Fibroblast of pulmonary artery (primary cell): Measurements from ENCODE around the gene CFAP99.

Source experiments
- DNase-seq: peaks from one replicate; pipeline ENCODE4 v3.0.0-alpha.2; 2010; ENCODE audit warnings: low read depth
- H3K4me3 ChIP-seq: replicated peaks from 2 replicates; pipeline ENCODE4 v1.5.1; 2011; ENCODE audit warnings: low read depth, mild to moderate bottlenecking, control low read depth, low read length, moderate library complexity
- TF ChIP-seq, protein P1 (sequence below): IDR thresholded peaks from 2 replicates; pipeline ENCODE4 v1.5.1; 2011; ENCODE audit warnings: mild to moderate bottlenecking, control low read depth, low read length, inconsistent platforms; ENCODE audit errors: missing control alignments

CFAP99 gene

DNA sequence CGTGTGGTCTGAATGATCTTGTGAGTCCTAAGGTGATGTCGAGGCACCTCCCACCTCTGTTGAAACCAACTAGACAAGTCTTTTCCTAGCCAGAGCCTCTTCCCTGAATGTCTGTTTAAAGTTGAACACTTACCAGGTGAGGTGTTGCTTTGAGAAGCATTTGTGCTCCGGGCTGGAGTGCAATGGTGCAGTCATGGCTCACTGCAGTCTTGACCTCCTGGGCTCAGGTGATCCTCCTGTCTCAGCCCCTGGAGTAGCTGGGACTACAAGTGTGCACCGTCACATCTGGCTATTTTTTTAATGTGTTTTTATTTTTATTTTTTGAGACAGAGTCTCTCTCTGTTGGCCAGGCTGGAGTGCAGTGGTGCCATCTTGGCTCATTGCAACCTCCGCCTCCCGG is 68.2 kb downstream of the CFAP99 start:
- TF ChIP-seq, protein P1, sequence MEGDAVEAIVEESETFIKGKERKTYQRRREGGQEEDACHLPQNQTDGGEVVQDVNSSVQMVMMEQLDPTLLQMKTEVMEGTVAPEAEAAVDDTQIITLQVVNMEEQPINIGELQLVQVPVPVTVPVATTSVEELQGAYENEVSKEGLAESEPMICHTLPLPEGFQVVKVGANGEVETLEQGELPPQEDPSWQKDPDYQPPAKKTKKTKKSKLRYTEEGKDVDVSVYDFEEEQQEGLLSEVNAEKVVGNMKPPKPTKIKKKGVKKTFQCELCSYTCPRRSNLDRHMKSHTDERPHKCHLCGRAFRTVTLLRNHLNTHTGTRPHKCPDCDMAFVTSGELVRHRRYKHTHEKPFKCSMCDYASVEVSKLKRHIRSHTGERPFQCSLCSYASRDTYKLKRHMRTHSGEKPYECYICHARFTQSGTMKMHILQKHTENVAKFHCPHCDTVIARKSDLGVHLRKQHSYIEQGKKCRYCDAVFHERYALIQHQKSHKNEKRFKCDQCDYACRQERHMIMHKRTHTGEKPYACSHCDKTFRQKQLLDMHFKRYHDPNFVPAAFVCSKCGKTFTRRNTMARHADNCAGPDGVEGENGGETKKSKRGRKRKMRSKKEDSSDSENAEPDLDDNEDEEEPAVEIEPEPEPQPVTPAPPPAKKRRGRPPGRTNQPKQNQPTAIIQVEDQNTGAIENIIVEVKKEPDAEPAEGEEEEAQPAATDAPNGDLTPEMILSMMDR, result no peak
- DNase-seq, result no peak
- H3K4me3 ChIP-seq, result no peak overlapping the region

DNA sequence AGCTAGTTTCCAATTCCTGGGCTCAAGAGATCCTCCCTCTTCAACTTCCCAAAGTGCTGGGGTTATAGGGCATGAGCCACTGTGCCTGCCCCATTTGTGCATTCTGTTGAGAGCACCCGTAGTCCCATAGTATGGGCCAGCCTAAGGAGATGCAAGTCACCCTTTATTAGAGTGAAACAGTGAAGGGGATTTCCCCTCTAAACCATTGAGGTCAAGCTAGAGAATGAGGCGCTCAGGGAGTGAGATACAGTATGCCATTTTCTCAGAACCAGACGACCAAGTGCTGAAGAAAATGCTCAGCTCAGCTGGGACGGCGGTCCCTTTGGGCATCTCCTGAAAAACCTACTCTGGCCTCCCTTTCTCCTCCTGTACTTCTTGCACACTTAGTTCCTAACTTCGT is 68.9 kb downstream of the CFAP99 start:
- DNase-seq, result no peak
- TF ChIP-seq, protein P1, result no peak
- H3K4me3 ChIP-seq, result no peak overlapping the region

DNA sequence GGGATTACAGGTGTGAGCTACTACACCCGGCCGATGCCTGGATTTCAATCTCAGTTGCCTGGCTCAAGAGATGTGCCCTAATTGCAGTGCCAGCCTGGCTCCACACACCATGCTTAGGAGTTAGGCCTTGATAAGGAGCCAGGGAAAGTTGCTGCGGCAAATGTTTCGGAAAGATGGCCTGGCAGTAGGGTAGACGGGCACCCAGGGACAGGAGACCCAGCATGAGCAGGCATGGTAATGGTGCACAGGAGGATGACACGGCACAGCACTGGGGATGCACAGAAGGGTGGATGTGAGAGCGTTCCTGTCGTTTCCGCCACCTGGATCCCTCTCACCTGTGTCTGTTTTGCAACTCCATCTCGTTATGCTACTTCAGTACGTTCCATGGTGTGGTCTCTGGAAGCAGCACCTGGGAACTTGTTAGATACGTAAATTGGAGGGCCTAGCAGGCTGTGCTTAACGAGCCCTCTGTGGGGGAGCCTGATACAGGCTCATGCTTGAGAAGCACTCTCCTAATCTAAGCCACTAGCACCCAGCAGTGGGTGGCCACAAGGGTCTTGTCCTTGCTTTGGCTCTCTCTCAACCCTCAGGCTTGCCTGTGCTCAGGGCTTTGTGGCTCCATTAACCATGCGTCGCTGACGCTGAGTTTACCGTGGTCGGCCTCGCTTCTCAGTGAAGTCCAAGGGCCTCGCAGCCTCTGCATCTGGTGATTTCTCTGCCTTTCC is 70.5 kb downstream of the CFAP99 start:
- H3K4me3 ChIP-seq, result no peak overlapping the region
- no peak for DNase-seq
- TF ChIP-seq, protein P1, result no peak

DNA sequence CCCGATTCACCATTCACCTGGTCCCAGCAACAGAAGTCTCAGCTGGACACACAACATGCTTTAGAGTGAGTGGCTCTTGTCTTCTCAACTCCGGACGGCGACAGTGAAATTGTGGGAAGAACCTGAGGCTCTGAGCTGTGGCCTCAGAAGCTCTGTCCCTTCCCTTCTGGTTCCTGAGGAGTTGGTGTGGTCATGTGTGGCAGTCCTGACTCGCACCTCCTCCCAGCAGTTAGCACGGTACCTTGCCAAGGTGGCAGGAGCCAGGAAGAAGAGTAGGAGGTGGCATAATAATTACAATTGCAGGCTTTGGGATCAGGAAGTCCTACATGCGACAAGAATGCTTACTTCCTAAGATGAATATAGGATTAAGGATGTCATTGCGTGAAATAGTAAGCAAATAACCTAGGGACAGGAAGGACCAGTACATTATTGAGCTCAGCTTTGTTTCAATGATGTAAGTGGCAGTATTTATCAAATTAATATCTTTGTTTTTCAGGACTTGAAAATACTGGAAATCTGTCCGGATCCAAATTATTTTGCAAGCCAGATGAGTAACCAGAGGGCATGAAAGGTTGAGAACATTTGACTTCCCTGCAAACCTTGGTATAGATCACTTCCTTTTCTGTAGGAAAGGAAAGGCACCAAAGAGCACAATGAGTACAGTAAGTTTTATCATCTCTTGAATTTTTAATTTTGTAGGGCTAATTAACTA is 71.2 kb downstream of the CFAP99 start:
- DNase-seq, result peak; percentile 45
- TF ChIP-seq, protein P1, result no peak
- H3K4me3 ChIP-seq, result no peak overlapping the region

DNA sequence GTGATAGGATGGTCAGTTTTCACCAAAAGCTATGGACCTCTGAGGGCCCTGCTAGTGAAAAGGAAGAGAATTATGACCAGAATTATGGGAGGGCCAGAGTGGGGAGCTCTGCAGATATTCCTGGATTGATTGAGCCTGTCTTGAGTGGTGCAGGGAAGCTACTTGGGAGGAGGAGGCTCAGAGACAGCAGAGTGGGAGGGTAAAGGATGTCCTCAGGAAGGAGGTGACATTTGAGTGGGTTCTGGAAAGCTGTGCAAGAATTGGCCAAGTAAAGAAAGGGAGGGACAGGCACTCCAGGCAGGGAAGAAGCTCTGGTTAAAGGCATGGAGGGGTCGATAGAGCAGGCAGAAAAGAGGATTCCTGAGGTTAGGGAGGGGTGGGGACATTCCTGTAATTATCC is 74.2 kb downstream of the CFAP99 start:
- TF ChIP-seq, protein P1, result no peak
- H3K4me3 ChIP-seq, result no peak overlapping the region
- DNase-seq, result no peak

DNA sequence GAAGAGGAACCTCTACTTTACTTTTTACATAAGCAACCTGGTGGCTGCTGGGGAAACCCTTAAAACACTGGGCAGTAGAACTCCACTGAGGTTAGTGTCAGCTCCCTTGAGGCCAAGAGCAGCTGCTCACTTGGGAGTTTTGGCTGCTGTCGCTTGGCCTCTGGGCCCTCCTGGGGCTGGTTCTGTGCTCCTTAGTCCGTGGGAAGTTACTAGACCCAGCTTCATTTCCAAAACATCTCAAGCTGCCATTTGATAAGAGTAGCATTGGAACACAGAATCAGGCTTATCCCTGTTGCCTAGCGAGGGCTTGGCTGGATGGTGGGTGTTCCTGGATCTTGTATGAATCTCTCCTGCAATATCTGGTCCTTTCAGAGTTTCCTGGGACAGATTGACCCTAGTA is 76.2 kb downstream of the CFAP99 start:
- TF ChIP-seq, protein P1, result no peak
- no peak for DNase-seq
- H3K4me3 ChIP-seq, result no peak overlapping the region
